HG02884 (cell line): ENCODE measurements around the gene BARHL1.

Experiments used
- ATAC-seq: cut with Tn5 transposase; IDR thresholded peaks from one replicate; pipeline ENCODE4 v1.9.1; 2021; ENCODE audit warnings: mild to moderate bottlenecking, moderate library complexity; ENCODE audit not compliant: unreplicated experiment

BARHL1 gene

GRCh38 chr9:132582276-132582785 is at the start of gene BARHL1:
TSS of gene BARHL1 (plus strand) at chr9:132582606. CDS start at chr9:132582798, 192 bp downstream.
- ATAC-seq, result no peak

DNA sequence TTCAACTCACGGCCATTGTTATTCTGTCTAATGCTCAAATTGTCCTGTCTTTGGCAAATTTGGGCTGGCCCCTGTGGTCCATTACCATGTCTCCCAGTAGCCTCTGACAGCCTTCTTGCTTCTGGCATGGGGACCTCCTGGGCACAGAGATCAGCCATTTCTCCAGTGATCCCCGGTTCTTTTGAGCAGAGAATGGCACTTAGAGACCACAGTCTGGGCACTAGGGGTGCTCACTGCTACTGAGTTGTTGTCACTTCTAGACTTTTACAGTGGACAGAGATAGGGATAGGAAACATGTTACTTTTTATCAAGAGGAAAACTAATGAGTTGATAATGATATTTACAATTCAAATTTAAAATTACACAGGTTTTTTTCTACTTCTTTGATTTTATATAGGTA is 47.6 kb upstream of the BARHL1 start:
- ATAC-seq, result no peak

- no peak for ATAC-seq
These were observed 46.3 kb upstream of the BARHL1 start for GRCh38 chr9:132536124-132536523.

DNA sequence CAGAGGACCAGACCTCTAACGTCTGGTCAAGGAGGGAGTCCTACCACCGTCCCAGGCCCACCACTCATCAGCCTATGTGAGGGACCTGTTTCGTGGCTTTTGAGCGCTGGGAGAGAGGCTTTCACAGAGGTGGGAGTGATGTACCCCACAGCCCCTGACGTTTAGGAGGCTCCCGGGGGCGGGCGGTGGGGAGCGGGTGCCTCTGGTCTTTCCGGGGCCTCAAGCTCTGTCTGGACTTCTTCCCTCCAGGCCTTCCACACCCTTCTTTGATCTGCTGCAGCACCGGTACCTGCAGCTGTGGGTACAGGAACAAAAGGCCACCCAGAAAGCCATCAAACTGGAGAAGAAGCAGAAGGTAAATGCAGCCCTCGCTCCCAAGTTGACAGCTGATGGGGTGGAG is 45.1 kb upstream of the BARHL1 start:
- ATAC-seq, result no peak

- ATAC-seq, result no peak
These were observed 44.3 kb upstream of the BARHL1 start for GRCh38 chr9:132538071-132538470.

GRCh38 chr9:132539096-132539495 is 43.3 kb upstream of the BARHL1 start:
- no peak for ATAC-seq

- ATAC-seq, result no peak
These were observed 41.4 kb upstream of the BARHL1 start for GRCh38 chr9:132541051-132541450.

GRCh38 chr9:132541870-132542830 is 40.3 kb upstream of the BARHL1 start:
- no peak for ATAC-seq

- ATAC-seq, result no peak
These were observed 39.2 kb upstream of the BARHL1 start for GRCh38 chr9:132543251-132543650.

DNA sequence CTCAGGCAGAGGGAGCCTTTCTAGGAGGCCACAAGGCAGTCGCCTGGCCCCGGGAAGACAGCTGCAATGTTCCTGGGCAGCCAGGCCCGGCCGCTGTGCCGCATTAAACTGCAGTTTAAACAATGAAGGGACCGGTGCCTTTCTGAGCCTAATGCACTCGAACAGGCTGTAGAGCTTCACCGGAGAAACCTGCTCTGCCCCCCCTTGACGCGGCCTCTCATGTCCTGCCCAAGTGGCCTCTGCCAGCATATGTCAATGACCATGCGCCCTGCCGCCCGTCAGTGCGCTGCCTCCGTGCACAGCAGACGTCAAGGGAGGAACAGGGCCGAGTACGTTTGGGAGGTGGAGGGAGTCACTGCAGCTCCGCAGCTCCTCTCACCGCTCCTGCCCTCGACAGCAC is 38.4 kb upstream of the BARHL1 start:
- ATAC-seq, result no peak

- ATAC-seq, result no peak
These were observed 36.8 kb upstream of the BARHL1 start for GRCh38 chr9:132545578-132545977.

- ATAC-seq, result no peak
These were observed 36.0 kb upstream of the BARHL1 start for GRCh38 chr9:132546148-132547051.

- ATAC-seq, result no peak
These were observed 35.4 kb upstream of the BARHL1 start for GRCh38 chr9:132547052-132547431.

DNA sequence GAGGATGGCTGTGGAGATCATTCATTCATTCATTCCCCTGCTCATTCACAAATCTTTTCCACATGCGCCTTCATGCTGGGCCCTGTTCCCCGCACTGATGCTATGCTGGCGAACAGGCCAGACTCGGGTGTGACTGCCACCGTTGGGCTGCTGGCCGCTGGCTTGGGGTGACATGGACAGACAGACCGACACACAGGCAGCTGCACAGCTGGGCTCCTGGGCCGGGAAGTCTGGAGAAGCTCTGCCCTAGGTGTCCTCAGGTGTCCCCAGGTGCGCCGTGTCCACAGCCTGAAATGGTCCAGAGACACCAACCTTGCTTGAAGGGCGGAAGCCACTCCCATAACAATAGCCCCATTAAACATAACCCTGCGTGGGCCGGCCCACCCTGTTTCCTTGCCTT is 35.0 kb upstream of the BARHL1 start:
- no peak for ATAC-seq

- ATAC-seq, result no peak
These were observed 34.3 kb upstream of the BARHL1 start for GRCh38 chr9:132547976-132548730.

DNA sequence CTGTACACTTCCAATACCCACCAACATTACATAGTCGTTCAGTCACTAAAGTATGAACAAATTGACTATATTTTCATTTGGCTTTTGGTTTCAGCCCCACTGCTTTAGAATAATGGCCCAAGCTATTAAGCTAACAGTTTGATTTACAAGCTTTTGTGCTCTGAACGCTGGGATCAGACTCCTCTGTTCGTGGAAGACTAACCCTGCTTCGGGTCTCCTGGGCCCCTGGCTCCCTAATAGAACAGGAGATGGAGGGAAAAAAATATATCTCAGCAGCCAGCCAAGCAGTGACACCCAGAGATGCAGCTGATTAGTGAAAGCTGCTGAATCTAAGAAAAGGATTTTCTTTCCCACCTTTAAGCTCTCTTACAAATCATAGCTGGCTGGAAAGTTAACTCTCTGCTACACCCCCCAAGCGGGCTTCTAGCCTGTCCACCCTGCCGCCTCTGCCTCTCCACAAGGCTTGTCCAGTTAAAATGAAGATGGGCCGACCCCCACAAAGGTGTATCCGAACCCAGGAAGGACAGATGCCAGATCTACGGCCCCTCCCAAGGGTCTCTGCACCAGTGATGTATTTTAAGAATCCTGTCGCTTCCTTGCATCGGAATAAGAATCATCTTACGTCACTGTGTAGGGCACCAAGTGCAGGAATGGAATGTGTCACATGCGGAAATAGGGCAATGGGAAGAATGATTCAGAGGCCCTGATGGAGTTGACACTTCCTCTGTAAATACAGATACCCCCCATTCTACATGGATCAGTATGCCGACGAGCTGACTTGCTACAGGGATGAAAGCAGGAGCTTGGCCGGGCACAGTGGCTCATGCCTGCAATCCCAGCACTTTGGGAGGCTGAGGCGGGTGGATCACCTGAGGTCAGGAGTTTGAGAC is 33.4 kb upstream of the BARHL1 start:
- no peak for ATAC-seq

GRCh38 chr9:132551556-132551955 is 30.9 kb upstream of the BARHL1 start:
- no peak for ATAC-seq

DNA sequence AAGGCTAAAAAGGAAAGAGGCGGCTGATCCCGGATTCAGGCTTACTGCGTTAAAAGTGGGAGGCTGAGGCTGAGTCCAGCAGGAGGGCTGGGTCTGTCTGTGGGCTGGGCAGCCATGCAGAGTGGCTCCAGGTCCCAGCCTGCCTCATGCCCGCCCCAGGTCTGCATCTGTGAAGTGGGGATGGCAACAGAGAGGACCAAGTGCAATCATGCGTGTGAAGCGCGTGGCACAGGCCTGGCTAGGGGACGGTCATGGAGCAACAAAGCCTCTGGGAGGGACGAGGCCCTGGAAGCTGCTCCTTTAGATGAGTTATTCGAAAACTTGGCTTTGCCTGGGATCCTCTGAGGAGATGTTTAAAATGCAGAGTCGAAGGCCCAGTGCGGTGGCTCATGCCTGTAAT is 30.4 kb upstream of the BARHL1 start:
- no peak for ATAC-seq

- ATAC-seq, result no peak
These were observed 27.7 kb upstream of the BARHL1 start for GRCh38 chr9:132554755-132555154.

GRCh38 chr9:132555528-132555927 is 26.9 kb upstream of the BARHL1 start:
- no peak for ATAC-seq
